ENCODE measurements around the gene C22orf39. TPM values are rescaled to one million over a fixed set of nuclear protein-coding genes. Genes with fewer than 3 reads are reported as not detected.

Gene C22orf39
- total RNA-seq, 4 donors from 2014 or later: 157 to 182 (median 178) TPM

GRCh38 chr22:19450363-19451175 is 3.1 kb upstream of the C22orf39 start:
- in situ Hi-C loops (cut with MboI; ENCODE audit: low sequenced_read_pairs in 4 of 4): loop anchor here in 1 of 4 donors (25.0 kb wide), 1 partner anchor 263 kb away; the partner anchor contains the start of gene SLC25A1
- intact Hi-C loops (cut with DNase I; ENCODE audit: low total_unique reads): no loop called here
- ATAC-seq (no peak), DNase-seq (no peak)
- Histone ChIP-seq H3K4me3 (no peak overlapping the region), H3K27ac (peak overlapping the region in 3 of 4 donors; percentile 91 to 100 (median 98)), H3K4me1 (peaks cover 21 to 26% of the 10 kb centered on the region in 2 donors), H3K36me3 (peaks cover 0 to 54% of the 10 kb centered on the region in 2 donors), H3K9me3 (no peaks in the 10 kb centered on the region), H3K27me3 (no peaks in the 10 kb centered on the region)
- TF ChIP-seq CTCF (IDR thresholded peaks at IDR 0.05 in 4 of 5, conservative IDR thresholded peaks at IDR 0.05 in 1 of 5): no peak
- no peak for TF ChIP-seq POLR2A (IDR thresholded peaks at IDR 0.05)

GRCh38 chr22:19449422-19449767 is 1.9 kb upstream of the C22orf39 start:
- H3K4me1 ChIP-seq: peaks cover 32 to 33% of the 10 kb centered on the region in 2 donors
- TF ChIP-seq POLR2A (IDR thresholded peaks at IDR 0.05) (no peak), CTCF (IDR thresholded peaks at IDR 0.05 in 4 of 5, conservative IDR thresholded peaks at IDR 0.05 in 1 of 5) (no peak)
- DNase-seq (no peak), ATAC-seq (no peak)
- no peaks in the 10 kb centered on the region for H3K9me3 ChIP-seq
- no peak overlapping the region for H3K4me3 ChIP-seq
- intact Hi-C loops (cut with DNase I; ENCODE audit: low total_unique reads): no loop called here
- no peaks in the 10 kb centered on the region for H3K27me3 ChIP-seq
- peak overlapping the region in 3 of 4 donors; percentile 91 to 100 (median 98) for H3K27ac ChIP-seq
- peaks cover 0 to 45% of the 10 kb centered on the region in 2 donors for H3K36me3 ChIP-seq
- in situ Hi-C loops (cut with MboI; ENCODE audit: low sequenced_read_pairs in 4 of 4): loop anchor here in 2 of 4 donors (10.0 kb wide), 2 partner anchors 155 to 165 kb away; partner anchors contain the start of gene CLTCL1 (in 1 of the 2)

GRCh38 chr22:19448739-19449421 is 1.4 kb upstream of the C22orf39 start:
- Histone ChIP-seq H3K4me3 (peak overlapping the region in 2 of 4 donors; percentile 77 to 93), H3K36me3 (peaks cover 0 to 45% of the 10 kb centered on the region in 2 donors)
- intact Hi-C loops (cut with DNase I; ENCODE audit: low total_unique reads): no loop called here

More at GRCh38 chr22:19448739-19449421, 1.4 kb upstream of the C22orf39 start:
- H3K4me1 ChIP-seq: peaks cover 33 to 38% of the 10 kb centered on the region in 2 donors
- ATAC-seq: no peak
- no peak for DNase-seq
- H3K27me3 ChIP-seq: no peaks in the 10 kb centered on the region
- in situ Hi-C loops (cut with MboI; ENCODE audit: low sequenced_read_pairs in 4 of 4): loop anchor here in 2 of 4 donors (10.0 kb wide), 2 partner anchors 154 to 164 kb away; partner anchors contain the start of gene CLTCL1 (in 1 of the 2)
- TF ChIP-seq POLR2A (IDR thresholded peaks at IDR 0.05) (no peak), CTCF (IDR thresholded peaks at IDR 0.05 in 4 of 5, conservative IDR thresholded peaks at IDR 0.05 in 1 of 5) (no peak)
- H3K9me3 ChIP-seq: no peaks in the 10 kb centered on the region
- peak overlapping the region; percentile 91 to 100 (median 96) for H3K27ac ChIP-seq
